T-cell (primary cell): ENCODE measurements around the gene NECAB2. TPM values are rescaled to one million over a fixed set of nuclear protein-coding genes. Genes with fewer than 3 reads are reported as not detected.

Source experiments
- total RNA-seq, 35 experiments: library from RNA in 6 of 35; stranded (reverse) in 6 of 35; fragments of 120-200 nt in 1 of 35; gene quantifications; one replicate each; pipeline versions ENCODE4 v1.2.1 to v1.2.4 and lab custom pipeline; 2013 to 2026

The NECAB2 gene
- total RNA-seq, 5 donors from 2014 or later (not counting 1 experiment from before 2014, with no cell fraction given) = not detected

Other genes starting within 250 kb of the NECAB2 start
- 10 to 100 TPM; 17.7 to 33.3 (median 30.0) TPM for gene HSBP1, start 160.3 kb upstream of the NECAB2 start, total RNA-seq
- 10 to 100 TPM in 1 of 5 donors, 1 to 10 TPM in 4; 7.2 to 10.3 (median 9.1) TPM for gene MLYCD, start 69.1 kb upstream of the NECAB2 start, total RNA-seq
- 1 to 10 TPM in 3 of 5 donors, under 1 TPM in 2; 0.41 to 2.8 (median 1.1) TPM for gene OSGIN1, start 15.0 kb upstream of the NECAB2 start, total RNA-seq
- gene SLC38A8, start 74.6 kb downstream of the NECAB2 start, total RNA-seq = not detected
- gene MBTPS1, start 148.7 kb downstream of the NECAB2 start, total RNA-seq = 100 to 1,000 TPM; 122 to 142 (median 131) TPM
- gene HSDL1, start 176.9 kb downstream of the NECAB2 start, total RNA-seq = 10 to 100 TPM; 11.9 to 23.5 (median 20.4) TPM
- under 1 TPM in 2 of 5 donors, not detected in 3; 0.16 to 0.32 TPM for gene DNAAF1, start 177.1 kb downstream of the NECAB2 start, total RNA-seq
- 10 to 100 TPM; 81.9 to 97.6 (median 92.8) TPM for gene TAF1C, start 218.8 kb downstream of the NECAB2 start, total RNA-seq
- gene ADAD2, start 222.9 kb downstream of the NECAB2 start, total RNA-seq = under 1 TPM in 1 of 5 donors, not detected in 4; 0.25 TPM